Ovary (tissue), 3 donors: ENCODE measurements around the gene SON.

Experiments
- POLR2A ChIP-seq: fragments of 450-650 bp; IDR thresholded peaks from one replicate; pipeline ENCODE4 v1.6.1; 2017; ENCODE audit warnings: antibody characterized with exemption, mild to moderate bottlenecking, moderate library complexity
- TF ChIP-seq, protein P1 (sequence below), 3 donors: fragments of 450-650 bp in 2 of 3; fragments of 200-600 bp in 1 of 3; IDR thresholded peaks; one replicate each; pipeline versions ENCODE4 v1.5.1 to v1.8.0; 2016 to 2022; ENCODE audit warnings: antibody characterized with exemption in 3 of 3, mild to moderate bottlenecking in 1 of 3
- donor health status: DM: no; HTN: no; CAD: no.

- TF ChIP-seq, protein P1, sequence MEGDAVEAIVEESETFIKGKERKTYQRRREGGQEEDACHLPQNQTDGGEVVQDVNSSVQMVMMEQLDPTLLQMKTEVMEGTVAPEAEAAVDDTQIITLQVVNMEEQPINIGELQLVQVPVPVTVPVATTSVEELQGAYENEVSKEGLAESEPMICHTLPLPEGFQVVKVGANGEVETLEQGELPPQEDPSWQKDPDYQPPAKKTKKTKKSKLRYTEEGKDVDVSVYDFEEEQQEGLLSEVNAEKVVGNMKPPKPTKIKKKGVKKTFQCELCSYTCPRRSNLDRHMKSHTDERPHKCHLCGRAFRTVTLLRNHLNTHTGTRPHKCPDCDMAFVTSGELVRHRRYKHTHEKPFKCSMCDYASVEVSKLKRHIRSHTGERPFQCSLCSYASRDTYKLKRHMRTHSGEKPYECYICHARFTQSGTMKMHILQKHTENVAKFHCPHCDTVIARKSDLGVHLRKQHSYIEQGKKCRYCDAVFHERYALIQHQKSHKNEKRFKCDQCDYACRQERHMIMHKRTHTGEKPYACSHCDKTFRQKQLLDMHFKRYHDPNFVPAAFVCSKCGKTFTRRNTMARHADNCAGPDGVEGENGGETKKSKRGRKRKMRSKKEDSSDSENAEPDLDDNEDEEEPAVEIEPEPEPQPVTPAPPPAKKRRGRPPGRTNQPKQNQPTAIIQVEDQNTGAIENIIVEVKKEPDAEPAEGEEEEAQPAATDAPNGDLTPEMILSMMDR (IDR thresholded peaks at IDR 0.05) = no peak
- TF ChIP-seq POLR2A = no peak
These were observed 28.6 kb upstream of the SON start for GRCh38 chr21:33514229-33514628.
